Measurements from ENCODE around the gene NELFA. TPM values are rescaled to one million over a fixed set of nuclear protein-coding genes. Genes with fewer than 3 reads are reported as not detected.

The NELFA gene
- total and polyA plus RNA-seq, 2 donors from 2014 or later: 17.8 to 39.1 TPM

GRCh38 chr4:1948892-1949436 lies 59.8 kb downstream of the NELFA start:
- TF ChIP-seq CTCF (IDR thresholded peaks at IDR 0.05; ENCODE audit: borderline replicate concordance, extremely low read depth, insufficient read depth): no peak
- H3K9ac ChIP-seq (ENCODE audit: low read length in 3 of 3): no peak overlapping the region
- intact Hi-C loops (cut with DNase I): no loop called here
- no peak overlapping the region for H3K27ac ChIP-seq (ENCODE audit: low read depth in 2 of 2, low read length in 2 of 2)
- no peak for DNase-seq
- no peaks in the 10 kb centered on the region for H3K36me3 ChIP-seq (ENCODE audit: control insufficient read depth in 2 of 3, insufficient read depth in 3 of 3, low read length in 3 of 3)
- H3K4me1 ChIP-seq (ENCODE audit: control insufficient read depth in 2 of 3, insufficient read depth in 2 of 3, low read depth in 1 of 3, low read length in 3 of 3): no peaks in the 10 kb centered on the region
- no peak overlapping the region for H3K4me3 ChIP-seq (ENCODE audit: low read length in 3 of 3)
- H3K27me3 ChIP-seq (ENCODE audit: control insufficient read depth, insufficient read depth, low read length): no peaks in the 10 kb centered on the region
- FAIRE-seq: no peak
- no peaks in the 10 kb centered on the region for H3K9me3 ChIP-seq (ENCODE audit: control insufficient read depth in 2 of 3, insufficient read depth in 1 of 3, low read length in 3 of 3)

GRCh38 chr4:1948232-1948631 lies 60.5 kb downstream of the NELFA start:
- TF ChIP-seq CTCF (IDR thresholded peaks at IDR 0.05; ENCODE audit: borderline replicate concordance, extremely low read depth, insufficient read depth): no peak
- H3K27me3 ChIP-seq (ENCODE audit: control insufficient read depth, insufficient read depth, low read length): no peaks in the 10 kb centered on the region
- H3K27ac ChIP-seq (ENCODE audit: low read depth in 2 of 2, low read length in 2 of 2): no peak overlapping the region
- intact Hi-C loops (cut with DNase I): no loop called here
- peaks cover 0 to 2% (median 0%) of the 10 kb centered on the region in 3 donors for H3K36me3 ChIP-seq (ENCODE audit: control insufficient read depth in 2 of 3, insufficient read depth in 3 of 3, low read length in 3 of 3)
- no peak overlapping the region for H3K4me3 ChIP-seq (ENCODE audit: low read length in 3 of 3)
- no peaks in the 10 kb centered on the region for H3K9me3 ChIP-seq (ENCODE audit: control insufficient read depth in 2 of 3, insufficient read depth in 1 of 3, low read length in 3 of 3)
- no peak for DNase-seq
- no peak overlapping the region for H3K9ac ChIP-seq (ENCODE audit: low read length in 3 of 3)
- H3K4me1 ChIP-seq (ENCODE audit: control insufficient read depth in 2 of 3, insufficient read depth in 2 of 3, low read depth in 1 of 3, low read length in 3 of 3): no peaks in the 10 kb centered on the region
- FAIRE-seq: no peak

GRCh38 chr4:1945912-1946311 lies 62.9 kb downstream of the NELFA start:
- Histone ChIP-seq H3K27ac (ENCODE audit: low read depth in 2 of 2, low read length in 2 of 2) (no peak overlapping the region), H3K27me3 (ENCODE audit: control insufficient read depth, insufficient read depth, low read length) (no peaks in the 10 kb centered on the region), H3K9ac (ENCODE audit: low read length in 3 of 3) (no peak overlapping the region), H3K9me3 (ENCODE audit: control insufficient read depth in 2 of 3, insufficient read depth in 1 of 3, low read length in 3 of 3) (no peaks in the 10 kb centered on the region), H3K4me3 (ENCODE audit: low read length in 3 of 3) (no peak overlapping the region), H3K4me1 (ENCODE audit: control insufficient read depth in 2 of 3, insufficient read depth in 2 of 3, low read depth in 1 of 3, low read length in 3 of 3) (no peaks in the 10 kb centered on the region), H3K36me3 (ENCODE audit: control insufficient read depth in 2 of 3, insufficient read depth in 3 of 3, low read length in 3 of 3) (peaks cover 0 to 7% (median 0%) of the 10 kb centered on the region in 3 donors)
- FAIRE-seq (no peak), DNase-seq (no peak)
- no peak for TF ChIP-seq CTCF (IDR thresholded peaks at IDR 0.05; ENCODE audit: borderline replicate concordance, extremely low read depth, insufficient read depth)
- intact Hi-C loops (cut with DNase I): no loop called here
